ENCODE measurements around the gene PDGFB.
A peak's percentile ranks its signal among the peaks of the same experiment; 100 is the strongest.

The PDGFB gene

GRCh38 chr22:39287076-39287725, 42.4 kb upstream of the PDGFB start:
- TF ChIP-seq FOXP2 (optimal IDR thresholded peaks at IDR 0.05; ENCODE audit: borderline replicate concordance, extremely low read depth, extremely low read length, insufficient read depth) (no peak), POLR2AphosphoS5 (IDR thresholded peaks at IDR 0.05; ENCODE audit: low read depth, low read length) (no peak), SIN3A (IDR thresholded peaks at IDR 0.05; ENCODE audit: borderline replicate concordance, insufficient read depth, low read length) (no peak), TAF1 (IDR thresholded peaks at IDR 0.05; ENCODE audit: borderline replicate concordance, insufficient read depth, low read length) (no peak)
- TF ChIP-seq, protein P1, sequence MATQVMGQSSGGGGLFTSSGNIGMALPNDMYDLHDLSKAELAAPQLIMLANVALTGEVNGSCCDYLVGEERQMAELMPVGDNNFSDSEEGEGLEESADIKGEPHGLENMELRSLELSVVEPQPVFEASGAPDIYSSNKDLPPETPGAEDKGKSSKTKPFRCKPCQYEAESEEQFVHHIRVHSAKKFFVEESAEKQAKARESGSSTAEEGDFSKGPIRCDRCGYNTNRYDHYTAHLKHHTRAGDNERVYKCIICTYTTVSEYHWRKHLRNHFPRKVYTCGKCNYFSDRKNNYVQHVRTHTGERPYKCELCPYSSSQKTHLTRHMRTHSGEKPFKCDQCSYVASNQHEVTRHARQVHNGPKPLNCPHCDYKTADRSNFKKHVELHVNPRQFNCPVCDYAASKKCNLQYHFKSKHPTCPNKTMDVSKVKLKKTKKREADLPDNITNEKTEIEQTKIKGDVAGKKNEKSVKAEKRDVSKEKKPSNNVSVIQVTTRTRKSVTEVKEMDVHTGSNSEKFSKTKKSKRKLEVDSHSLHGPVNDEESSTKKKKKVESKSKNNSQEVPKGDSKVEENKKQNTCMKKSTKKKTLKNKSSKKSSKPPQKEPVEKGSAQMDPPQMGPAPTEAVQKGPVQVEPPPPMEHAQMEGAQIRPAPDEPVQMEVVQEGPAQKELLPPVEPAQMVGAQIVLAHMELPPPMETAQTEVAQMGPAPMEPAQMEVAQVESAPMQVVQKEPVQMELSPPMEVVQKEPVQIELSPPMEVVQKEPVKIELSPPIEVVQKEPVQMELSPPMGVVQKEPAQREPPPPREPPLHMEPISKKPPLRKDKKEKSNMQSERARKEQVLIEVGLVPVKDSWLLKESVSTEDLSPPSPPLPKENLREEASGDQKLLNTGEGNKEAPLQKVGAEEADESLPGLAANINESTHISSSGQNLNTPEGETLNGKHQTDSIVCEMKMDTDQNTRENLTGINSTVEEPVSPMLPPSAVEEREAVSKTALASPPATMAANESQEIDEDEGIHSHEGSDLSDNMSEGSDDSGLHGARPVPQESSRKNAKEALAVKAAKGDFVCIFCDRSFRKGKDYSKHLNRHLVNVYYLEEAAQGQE (IDR thresholded peaks at IDR 0.05; ENCODE audit: insufficient read depth in 1 of 2, low read depth in 2 of 2, low read length in 2 of 2): no peak

- TF ChIP-seq SIN3A (IDR thresholded peaks at IDR 0.05; ENCODE audit: borderline replicate concordance, insufficient read depth, low read length): no peak
- TF ChIP-seq FOXP2 (optimal IDR thresholded peaks at IDR 0.05; ENCODE audit: borderline replicate concordance, extremely low read depth, extremely low read length, insufficient read depth): no peak
- no peak for TF ChIP-seq POLR2AphosphoS5 (IDR thresholded peaks at IDR 0.05; ENCODE audit: low read depth, low read length)
- TF ChIP-seq, protein P1 (IDR thresholded peaks at IDR 0.05; ENCODE audit: insufficient read depth in 1 of 2, low read depth in 2 of 2, low read length in 2 of 2): no peak
These were observed 40.2 kb upstream of the PDGFB start for GRCh38 chr22:39284983-39285382.

GRCh38 chr22:39284142-39284980, 39.6 kb upstream of the PDGFB start:
- TF ChIP-seq TAF1 (IDR thresholded peaks at IDR 0.05; ENCODE audit: borderline replicate concordance, insufficient read depth, low read length) (no peak), SIN3A (IDR thresholded peaks at IDR 0.05; ENCODE audit: borderline replicate concordance, insufficient read depth, low read length) (no peak), FOXP2 (optimal IDR thresholded peaks at IDR 0.05; ENCODE audit: borderline replicate concordance, extremely low read depth, extremely low read length, insufficient read depth) (no peak), POLR2AphosphoS5 (IDR thresholded peaks at IDR 0.05; ENCODE audit: low read depth, low read length) (no peak)
- TF ChIP-seq, protein P1 (IDR thresholded peaks at IDR 0.05; ENCODE audit: insufficient read depth in 1 of 2, low read depth in 2 of 2, low read length in 2 of 2): no peak

GRCh38 chr22:39283322-39284141, 38.8 kb upstream of the PDGFB start:
- TF ChIP-seq SIN3A (IDR thresholded peaks at IDR 0.05; ENCODE audit: borderline replicate concordance, insufficient read depth, low read length): no peak
- TF ChIP-seq, protein P1 (IDR thresholded peaks at IDR 0.05; ENCODE audit: insufficient read depth in 1 of 2, low read depth in 2 of 2, low read length in 2 of 2): peak in 1 of 2 experiments; percentile 45; a peak in 1 of 4 replicates
- peak; percentile 96 for TF ChIP-seq FOXP2 (optimal IDR thresholded peaks at IDR 0.05; ENCODE audit: borderline replicate concordance, extremely low read depth, extremely low read length, insufficient read depth)
